Stimulated activated naive CD4-positive, alpha-beta T cell (primary cell): ENCODE measurements around the gene DNAH1.
A peak's percentile ranks its signal among the peaks of the same experiment; 100 is the strongest.

Experiments used
- DNase-seq, 6 experiments: peaks; one replicate each; lab custom pipeline; 2025; lab: John Stamatoyannopoulos, UW

Gene DNAH1

DNA sequence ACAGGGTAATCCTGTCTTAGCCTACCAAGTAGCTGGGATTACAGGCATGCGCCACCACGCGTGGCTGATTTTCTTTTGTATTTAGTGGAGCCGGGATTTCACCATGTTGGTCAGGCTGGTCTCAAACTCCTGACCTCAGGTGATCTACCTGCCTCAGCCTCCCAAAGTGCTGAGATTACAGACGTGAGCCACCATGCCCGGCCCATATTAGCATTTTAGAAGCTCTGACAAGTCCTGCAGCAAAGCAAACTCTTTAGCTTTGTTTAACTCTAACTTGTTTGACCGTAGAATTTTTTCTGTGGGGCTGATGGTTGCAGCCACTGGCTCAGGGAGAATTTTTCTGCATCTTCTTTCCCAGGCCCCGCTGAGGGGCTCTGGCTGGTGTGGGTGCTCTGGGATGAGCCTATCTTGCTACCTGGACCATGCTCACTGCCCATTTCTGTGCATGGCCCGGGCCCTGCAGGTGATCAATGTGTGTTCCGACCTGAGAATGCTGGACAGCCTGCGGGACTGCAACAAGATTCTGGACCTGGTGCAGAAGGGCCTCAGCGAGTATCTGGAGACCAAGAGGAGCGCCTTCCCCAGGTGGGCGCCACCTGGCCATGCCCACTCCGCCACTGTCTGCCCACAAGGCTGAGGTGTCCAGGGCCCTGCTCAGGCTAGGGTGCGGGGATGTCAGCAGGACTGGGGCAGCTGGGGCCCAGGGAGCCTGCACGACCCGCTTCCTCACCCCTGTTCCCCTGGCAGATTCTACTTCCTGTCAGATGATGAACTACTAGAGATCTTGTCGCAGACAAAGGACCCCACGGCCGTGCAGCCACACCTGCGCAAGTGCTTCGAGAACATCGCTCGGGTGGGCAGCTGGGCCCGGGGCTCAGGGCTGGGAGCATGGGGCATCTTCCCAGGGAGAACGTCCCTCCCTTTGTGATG is 41.3 kb downstream of the DNAH1 start:
- DNase-seq, result no peak

DNA sequence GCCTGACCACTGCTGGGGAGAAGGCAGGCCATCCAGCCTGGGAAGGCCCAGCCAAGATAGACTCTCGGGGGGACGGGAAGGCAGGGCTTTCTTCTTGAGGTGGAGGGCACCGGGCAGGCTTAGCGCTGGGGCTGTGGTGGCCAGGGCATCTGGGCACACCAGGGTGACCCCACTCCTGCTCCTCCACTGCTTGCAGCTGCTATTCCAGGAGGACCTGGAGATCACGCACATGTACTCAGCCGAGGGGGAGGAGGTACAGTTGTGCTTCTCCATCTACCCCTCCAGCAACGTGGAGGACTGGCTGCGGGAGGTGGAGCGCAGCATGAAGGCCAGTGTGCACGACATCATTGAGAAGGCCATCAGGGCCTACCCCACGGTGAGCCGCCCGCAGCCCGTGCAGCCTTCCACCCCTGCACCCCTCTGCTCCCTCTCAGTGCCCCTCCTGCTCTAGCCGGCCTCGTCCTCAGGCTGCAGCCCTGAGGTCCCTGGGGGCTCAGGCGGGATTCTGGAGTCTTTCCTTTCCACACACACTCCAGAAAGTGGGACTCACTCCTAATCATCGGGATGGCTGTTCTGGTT is 42.3 kb downstream of the DNAH1 start:
- no peak for DNase-seq

DNA sequence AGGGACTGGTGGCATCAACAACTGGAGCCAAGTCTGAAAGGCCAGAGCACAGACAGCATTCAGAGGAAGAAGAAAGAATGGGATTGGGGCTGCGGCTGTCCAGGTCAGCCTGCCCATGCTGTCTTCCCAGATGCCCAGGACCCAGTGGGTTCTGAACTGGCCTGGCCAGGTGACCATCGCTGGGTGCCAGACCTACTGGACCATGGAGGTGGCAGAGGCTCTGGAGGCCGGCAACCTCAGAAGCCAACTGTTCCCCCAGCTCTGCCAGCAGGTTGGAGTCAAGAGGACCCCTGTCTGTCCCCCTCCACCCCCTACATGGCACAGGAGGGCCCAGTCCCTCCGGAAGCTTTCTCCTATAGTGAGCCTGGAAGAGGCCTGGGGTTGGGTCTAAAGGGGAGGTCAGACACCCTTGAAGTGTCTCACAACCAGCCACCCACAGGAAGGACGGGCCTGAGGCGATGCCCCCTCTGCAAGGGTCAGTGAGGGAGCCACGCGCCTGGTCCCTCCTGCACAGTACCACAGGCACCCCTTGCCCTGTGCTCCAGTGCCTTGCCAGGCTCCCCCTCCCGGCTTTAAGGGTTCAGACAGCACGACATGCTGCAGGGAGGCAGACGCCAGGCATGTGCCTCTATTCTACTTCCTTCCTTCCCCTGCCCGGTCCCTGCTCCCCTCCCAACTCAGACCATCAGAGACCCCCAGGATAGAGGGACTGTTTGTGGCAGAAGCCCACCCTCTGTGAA is 43.2 kb downstream of the DNAH1 start:
- DNase-seq, result no peak

DNA sequence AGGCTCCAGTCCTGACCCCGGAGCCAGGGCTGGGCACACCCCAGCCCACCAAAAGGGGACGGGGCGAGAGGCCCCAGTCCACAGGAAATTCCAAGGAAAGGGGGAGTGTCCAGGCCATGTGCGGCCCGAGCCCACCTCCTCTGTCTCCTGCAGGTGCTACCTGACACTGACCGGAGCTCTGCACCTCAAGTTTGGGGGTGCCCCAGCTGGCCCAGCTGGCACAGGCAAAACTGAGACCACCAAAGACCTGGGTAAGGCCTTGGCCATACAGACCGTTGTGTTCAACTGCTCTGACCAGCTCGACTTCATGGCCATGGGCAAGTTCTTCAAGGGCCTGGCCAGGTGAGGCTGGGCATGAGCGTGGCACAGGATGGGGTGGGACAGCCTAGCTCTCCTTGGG is 44.9 kb downstream of the DNAH1 start:
- DNase-seq, result no peak

DNA sequence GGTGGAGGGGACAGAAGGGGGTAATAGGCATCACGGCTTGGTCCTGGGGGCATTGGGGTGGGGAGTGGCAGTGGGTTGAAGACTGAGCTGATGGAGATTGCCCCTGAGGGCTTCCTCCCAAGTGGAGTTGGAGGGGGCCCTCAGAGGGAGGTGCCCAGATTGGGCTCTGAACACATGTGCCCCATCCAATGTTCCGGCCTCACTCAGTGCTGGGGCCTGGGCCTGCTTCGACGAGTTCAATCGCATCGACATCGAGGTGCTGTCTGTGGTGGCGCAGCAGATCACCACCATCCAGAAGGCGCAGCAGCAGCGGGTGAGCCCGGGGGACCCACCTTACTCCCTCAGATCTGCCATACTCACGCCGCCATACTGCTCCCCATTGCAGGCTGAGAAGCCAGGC is 45.3 kb downstream of the DNAH1 start:
- no peak for DNase-seq

DNA sequence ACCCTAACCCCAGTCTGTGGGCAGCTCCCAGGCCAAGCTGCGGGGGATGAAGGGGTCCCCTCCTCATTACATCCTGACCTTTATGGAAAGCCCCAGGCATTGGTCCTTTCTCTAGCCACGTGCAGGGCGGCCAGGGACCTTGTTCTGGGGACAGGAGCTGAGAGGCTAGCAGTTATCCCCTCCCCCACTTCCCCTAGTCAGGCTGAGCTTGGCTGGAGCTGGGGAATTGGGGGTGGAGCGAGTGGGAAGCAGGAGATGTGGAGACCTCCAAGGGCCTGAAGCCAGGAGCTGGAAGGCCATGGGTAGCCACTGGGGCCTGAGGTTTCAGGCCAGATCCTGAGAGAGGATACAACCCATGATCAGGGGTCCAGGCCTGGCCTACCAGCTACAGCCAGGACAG is 45.8 kb downstream of the DNAH1 start:
- DNase-seq, result no peak

DNA sequence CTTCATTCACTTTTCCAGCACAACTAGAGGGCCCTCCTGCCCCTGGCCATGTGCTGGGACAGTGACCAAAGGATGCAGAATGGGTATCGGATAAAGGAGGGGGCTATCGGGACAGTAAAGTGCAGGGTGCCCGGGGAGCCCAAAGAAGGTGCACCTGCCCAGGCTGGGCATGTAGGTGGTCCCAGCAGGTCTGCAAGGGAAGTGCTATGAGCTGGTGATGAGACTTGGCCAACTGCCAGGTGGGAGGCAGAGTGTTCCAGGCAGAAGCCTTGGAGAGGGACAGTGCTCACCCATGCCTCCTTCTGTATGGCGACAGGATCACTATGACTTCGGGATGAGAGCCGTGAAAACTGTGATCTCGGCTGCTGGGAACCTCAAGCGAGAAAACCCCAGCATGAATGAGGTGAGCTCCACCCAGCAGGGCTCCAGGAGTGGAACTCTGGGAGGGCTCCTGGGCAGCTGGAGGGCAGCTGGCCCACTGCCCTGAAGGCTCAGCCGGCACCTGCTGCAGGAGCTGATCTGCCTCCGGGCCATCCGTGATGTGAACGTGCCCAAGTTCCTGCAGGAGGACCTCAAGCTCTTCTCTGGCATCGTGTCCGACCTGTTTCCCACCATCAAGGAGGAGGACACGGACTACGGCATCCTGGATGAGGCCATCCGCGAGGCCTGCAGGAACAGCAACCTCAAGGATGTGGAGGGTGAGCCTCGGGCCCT is 48.4 kb downstream of the DNAH1 start:
- no peak for DNase-seq

DNA sequence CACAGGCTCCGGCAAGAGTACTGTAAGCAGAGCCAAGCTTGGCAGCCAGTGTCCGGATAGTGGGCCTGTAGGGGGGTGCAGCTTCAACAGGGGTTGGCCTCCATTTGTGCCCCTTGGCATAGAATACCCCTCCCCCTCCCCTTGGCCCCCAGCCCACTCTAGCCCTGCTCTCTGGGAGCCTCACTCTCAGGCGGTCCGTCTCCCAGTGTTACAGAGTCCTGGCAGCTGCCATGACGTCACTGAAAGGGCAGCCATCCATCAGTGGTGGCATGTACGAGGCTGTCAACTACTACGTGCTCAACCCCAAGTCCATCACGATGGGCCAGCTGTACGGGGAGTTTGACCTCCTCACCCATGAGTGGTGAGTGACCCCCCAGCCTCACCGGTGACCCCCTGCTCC is 50.4 kb downstream of the DNAH1 start:
- no peak for DNase-seq

DNA sequence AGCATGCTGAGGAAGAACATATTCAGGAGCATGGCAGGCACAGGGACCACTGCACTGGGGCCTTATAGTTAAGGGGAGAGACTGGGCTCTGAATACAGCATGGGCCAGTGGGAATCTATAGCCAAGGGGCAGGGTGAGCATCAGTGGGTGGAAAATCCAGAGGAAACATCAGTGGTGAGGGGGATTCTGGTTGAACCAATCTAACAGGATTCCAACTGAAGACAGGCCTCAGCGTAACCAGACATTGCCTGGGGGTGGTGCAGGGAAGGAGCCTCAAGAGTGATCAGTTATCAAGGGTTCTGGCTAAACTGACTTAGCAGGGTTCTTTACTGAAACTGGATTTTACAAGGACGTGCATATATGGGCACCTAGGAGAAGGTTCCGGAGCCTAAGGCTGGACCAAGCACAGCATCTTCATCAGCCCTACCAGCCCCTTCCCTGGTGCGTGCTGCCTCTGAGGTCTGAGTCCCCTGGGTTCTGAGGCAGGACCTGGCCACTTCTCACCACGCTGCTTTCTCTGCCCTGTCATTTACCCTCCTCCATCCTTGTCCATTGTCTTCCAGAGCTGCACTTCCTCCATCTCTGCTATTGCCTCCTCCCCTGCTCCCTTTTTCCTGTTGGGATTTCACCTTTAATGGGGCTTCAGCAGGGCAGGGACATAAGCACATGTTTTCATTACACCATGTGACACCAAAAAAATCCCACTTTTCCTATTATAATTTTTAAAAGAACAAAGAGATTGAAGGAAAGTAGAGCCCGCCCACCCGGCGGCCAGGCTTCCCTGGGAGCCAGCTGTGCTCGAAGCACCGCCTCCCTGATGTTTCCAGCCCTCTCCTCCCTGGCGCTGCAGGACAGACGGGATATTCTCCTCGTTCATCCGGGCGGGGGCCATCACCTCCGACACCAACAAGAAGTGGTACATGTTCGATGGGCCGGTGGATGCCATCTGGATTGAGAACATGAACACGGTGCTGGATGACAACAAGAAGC is 52.1 kb downstream of the DNAH1 start:
- no peak for DNase-seq

DNA sequence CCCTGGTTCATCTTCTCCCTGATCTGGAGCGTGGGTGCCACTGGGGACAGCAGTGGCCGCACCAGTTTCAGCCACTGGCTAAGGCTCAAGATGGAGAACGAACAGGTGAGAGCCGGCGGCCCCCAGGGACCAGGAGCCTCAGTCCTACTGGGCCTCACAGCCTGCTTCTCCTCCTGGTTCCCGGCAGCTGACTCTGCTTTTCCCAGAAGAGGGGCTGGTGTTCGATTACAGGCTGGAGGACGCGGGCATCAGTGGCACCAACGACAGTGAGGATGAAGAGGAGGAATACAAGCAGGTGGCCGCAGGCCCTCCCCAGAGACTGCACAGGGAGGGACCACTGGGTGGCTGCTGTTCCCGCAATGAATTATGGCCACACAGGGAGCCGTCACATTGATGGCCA is 54.4 kb downstream of the DNAH1 start:
- no peak for DNase-seq

DNA sequence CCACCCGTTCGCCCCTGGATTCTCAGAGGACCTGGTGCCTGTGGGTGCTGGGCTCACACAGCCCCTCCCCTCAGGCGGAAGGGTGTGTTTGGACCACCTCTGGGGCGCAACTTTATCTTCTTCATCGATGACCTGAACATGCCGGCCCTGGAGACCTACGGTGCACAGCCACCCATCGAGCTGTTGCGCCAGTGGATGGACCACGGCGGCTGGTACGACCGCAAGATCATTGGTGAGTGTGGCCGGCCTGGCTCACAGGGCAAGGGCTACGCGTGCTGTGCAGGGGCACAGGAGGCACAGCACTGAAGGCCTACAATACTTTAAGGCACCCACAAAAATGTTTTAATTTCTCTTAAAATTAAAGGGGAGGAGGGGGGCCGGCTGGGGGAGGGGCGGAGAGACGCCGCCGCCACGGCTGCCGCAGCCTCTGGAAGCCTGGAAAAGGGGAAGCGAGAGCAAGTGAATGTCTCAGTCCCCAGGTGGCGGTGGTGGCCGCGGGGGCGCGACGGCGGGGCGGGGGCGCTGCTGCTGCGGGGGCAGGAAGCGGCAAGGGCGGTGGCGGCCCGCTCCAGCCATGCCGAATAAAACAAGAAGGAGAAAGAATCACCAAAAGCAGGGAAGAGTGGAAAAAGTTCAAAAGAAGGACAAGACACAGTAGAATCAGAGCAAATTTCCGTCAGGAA is 56.8 kb downstream of the DNAH1 start:
- peak in 5 of 6 experiments; percentile 3 to 27 (median 18) for DNase-seq

DNA sequence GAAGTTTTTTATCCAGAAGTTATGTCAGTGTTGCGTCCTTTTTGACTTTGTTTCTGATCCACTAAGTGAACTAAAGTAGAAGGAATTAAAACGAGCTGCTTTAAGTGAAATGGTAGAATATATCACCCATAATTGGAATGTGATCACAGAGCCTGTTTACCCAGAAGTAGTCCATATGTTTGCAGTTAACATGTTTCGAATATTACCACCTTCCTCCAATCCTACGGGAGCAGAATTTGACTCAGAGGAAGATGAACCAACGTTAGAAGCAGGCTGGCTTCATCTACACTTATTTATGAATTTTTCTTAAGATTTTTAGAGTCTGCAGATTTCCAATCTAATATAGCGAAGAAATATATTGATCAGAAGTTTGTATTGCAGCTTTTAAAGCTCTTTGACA is 57.6 kb downstream of the DNAH1 start:
- DNase-seq, result no peak

DNA sequence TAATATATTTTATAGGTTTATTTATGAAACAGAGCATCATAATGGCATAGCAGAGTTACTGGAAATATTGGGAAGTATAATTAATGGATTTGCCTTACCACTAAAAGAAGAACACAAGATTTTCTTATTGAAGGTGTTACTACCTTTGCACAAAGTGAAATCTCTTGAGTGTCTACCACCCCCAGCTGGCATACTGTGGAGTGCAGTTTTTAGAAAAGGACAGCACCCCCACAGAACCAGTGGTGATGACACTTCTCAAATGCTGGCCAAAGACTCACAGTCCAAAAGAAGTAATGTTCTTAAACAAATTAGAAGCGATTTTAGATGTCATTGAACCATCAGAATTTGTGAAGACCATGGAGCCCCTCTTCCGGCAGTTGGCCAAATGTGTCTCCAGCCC is 58.1 kb downstream of the DNAH1 start:
- DNase-seq, result peak in 1 of 6 experiments; percentile 9

DNA sequence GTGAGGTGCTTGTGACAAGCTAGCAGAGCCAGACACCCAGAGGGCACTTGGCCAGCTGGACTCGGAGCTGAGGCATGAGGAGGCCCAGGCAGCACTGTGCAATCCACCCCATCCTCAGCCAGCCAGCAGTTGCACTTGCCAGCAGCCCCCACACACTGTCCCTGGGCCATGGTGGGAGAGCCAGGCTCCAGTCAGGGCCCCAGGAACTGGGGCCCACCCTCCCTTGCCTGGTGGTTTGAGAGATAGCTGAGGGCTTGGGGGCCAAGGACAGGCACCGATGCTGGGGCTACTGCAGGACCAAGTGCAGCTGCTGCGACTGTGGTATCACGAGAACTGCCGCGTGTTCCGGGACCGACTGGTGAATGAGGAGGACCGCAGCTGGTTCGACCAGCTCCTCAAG is 63.5 kb downstream of the DNAH1 start:
- DNase-seq, result no peak

DNA sequence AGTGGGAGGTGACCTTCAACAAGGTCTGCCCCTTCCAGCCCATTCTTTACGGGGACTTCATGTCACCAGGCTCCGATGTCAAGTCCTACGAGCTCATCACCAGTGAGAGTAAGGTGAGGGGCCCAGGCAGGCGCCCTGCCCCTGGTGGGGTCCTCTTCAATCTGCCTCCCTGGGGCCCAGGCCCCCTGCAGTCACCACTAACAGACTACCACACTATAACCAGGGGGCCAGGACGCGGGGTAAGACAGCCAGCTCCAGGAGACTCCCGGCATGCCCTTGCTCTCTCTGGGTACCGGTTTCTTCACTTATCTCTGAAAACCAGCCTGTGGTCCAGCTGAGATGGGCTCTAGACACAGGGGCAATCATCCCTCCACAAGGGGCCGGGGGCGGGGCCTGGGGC is 63.9 kb downstream of the DNAH1 start:
- no peak for DNase-seq

DNA sequence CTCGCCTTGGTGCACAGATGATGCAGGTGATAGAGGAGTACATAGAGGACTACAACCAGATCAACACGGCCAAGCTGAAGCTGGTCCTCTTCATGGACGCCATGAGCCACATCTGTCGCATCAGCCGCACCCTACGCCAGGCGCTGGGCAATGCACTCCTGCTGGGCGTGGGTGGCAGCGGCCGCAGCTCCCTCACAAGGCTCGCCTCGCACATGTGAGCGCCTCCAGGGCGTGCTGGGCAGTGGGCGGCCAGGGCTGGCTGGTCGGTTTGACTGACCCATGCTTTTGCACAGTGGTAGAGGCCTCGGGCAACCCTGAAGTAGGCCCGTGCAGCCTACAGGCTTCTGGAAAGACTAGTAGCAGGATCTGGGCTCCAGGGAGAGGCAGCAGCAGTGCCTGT is 65.5 kb downstream of the DNAH1 start:
- no peak for DNase-seq

DNA sequence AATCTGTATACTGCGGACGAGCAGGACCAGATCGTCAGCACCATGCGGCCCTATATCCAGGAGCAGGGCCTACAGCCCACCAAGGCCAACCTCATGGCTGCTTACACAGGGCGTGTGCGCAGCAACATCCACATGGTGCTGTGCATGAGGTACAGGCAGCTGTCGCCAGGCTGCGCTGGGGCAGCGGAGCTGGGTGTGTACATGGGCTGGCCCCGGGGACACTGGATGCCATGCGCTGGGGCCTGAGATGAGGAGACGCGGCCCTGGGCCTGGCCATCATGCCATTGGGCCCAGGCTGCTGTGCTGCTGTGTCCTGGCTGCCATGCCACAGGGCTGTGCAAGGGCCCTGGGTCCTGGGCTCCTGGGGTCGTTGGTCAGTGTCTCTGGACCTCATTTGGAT is 67.3 kb downstream of the DNAH1 start:
- DNase-seq, result no peak

DNA sequence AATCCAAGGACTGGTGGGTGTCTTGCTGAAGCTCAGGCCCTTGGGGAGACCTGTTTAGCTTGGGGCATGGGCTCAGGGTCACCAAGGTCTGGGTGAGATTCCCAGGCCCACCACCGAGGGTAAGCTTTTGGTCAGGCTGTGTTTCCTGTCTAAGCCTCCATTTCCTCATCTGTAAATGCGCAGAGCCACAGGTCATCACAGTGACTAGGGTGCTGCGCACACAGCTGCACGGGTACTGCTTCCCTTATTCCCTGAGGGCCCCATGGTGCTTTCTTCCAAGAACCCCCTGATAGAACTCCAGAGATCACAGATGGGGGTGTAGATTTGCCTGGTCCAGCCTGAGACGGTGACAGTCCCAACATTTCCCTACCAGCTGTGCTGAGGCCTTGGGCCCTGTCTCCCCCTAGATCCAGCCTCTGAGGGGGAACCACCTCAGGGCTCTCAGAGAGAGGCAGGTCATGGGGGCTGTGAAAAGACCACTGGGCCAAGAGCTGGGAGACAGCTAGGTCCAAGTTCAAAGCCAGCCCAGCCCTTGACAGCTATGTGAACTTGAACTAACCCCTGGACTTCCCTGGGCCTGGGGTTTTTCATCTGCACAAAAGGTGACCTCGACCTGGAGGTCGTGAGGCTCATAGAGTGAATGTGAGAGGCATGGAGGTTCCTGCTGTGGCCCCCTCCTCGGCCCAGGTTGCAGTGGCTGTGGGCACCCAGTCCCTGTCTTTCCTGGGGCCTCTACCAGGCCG is 68.1 kb downstream of the DNAH1 start:
- DNase-seq, result no peak

DNA sequence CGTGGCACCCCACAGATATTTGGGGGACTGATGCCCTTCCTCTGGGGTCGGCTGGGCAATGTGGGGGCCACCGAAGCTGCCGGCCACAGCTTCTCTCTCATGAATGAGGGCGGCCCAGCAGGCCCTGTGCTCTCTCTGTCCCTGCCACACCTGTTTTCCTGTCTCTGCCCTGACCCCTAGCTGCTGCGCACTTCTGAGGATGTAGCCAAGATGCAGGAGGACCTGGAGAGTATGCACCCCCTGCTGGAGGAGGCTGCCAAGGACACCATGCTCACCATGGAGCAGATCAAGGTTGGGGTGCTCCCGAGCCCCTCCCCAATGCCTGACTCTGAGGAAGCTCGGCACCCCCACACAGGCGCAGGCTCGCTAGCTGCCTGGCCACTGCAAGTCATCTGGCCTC is 69.0 kb downstream of the DNAH1 start:
- no peak for DNase-seq

DNA sequence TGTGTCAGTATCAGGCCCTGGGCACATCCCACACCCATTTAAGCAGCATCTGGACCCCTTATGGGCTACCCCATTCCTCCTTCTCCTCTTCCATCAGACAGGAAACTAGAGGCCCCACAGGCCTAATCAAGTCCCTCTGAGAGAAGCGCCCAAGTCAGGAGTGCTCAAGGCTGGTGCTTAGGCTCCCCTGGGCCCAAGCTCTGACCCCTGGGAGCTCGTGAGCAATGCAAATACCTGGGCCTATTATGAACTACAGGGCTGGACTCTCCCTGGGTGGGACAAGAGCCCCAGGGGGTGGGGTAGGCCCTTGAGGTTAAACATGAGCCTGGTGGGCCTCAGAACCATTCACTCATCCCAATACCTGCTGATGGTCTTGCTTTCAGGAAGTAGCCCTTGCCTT is 71.4 kb downstream of the DNAH1 start:
- DNase-seq, result no peak
